HG03378 (cell line): ENCODE results near the gene SERPINE2.

Experiments used
- ATAC-seq: cut with Tn5 transposase; IDR thresholded peaks from one replicate; pipeline ENCODE4 v1.9.1; 2021; ENCODE audit warnings: mild to moderate bottlenecking, moderate library complexity; ENCODE audit not compliant: unreplicated experiment

Gene SERPINE2

DNA sequence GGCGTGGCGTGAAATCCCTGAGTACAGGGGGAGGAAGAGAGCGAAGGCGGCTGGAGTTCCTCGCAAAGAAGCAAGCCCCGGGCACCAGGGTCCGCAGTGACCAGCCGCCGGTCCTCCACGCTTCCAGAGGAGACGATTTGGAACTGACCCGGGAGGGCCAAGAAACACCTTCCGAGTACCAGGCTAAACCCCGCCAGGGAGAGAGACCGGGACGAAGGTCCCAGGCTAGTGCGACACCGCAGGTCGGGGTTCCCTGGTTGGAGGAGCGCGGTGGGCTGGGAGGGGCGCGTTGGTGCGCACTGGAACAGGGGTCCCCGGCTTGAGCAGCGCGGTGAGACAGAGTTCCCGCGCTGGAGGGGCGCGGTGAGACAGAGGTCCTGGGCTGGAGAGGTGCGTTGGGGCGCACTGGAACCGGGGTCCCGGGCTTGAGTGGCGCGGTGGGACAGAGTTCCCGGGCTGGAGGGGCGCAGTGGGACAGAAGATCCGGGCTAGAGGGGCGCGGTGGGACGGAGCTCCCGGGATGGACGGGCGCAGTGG is 94.9 kb downstream of the SERPINE2 start:
- ATAC-seq: no peak

DNA sequence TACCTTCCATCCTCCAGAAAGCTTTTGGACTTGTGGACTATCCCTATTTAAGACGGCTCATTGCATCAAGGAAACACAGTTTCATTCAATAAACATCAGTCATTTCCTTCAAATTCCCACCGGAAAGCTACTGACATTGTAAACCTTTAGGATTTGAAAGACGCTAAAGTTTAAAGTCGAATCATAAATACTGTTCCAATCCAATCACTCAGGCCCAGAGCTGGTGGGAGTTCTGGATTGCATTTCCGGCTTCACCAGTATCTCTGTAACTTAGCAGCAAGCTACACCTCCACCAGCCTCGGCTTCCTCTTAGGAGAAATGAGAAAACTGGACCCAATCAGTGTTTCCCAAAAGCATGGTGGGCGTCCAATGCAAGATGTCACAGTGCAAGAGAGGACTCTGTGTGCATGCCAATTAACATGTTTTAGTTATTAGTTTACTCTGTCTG is 95.5 kb downstream of the SERPINE2 start:
- ATAC-seq: no peak

DNA sequence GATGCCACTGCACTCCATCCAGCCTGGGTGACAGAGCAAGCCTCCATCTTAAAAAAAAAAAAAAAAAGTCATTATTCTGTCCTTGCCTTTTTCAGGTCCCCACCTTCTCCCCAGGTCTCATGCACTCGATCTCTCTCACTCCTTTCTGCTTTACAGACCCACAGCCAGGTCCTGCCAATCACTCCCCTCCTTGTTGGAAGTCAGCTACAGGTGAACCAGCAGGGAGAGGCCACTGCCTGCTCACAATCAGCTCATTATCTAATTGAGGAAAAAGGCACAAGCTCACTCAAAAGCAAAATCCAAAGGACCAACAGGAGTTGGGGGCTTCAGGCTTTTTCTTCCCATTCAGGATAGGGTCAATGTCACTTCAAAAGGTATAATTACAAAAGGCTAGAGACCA is 96.0 kb downstream of the SERPINE2 start:
- no peak for ATAC-seq

DNA sequence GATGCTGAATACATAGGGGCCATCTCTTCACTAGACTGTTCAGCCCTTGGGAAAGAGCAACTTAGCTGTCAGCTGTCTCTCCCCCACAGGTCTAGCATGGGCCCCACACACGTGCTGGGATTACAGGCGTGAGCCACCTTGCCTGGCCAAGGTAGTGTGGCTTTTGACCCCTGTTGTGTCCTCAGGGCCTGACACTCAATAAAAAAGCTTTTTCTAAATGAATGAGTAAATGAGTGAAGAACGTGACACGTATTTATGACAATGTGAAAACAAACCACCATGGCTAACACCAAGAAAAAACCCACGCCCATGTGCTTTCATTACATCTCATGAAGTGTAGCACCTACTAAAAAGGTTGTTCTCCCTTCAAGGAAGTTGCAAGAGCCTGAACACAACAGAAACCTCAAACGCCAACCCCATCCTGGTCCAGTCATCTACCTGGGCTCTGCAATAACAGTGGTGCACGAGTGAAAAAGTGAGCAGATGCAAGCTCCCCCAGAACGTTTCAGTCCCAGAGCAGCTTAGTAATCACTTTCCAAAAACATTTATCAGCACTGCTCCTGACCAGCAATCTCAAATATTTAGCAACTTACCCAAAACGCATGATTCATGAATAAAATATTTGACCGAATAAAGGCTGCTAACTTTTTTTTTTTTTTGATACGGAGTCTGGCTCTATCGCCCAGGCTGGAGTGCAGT is 97.4 kb downstream of the SERPINE2 start:
- peak; percentile 71 for ATAC-seq

DNA sequence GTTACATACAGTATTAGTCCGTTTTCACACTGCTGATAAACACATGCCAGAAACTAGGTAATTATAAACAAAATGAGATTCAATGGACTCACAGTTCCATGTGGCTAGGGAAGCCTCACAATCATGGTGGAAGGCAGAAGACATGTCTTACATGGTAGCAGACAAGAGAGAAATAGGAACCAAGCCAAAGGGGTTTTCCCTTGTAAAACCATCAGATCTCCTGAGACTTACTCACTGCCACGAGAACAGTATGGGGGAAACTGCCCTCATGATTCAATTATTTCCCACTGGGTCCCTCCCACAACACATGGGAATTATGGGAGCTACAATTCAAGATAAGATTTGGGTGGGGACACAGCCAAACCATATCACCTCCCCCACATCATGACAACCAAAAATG is 99.6 kb downstream of the SERPINE2 start:
- peak; percentile 32 for ATAC-seq

DNA sequence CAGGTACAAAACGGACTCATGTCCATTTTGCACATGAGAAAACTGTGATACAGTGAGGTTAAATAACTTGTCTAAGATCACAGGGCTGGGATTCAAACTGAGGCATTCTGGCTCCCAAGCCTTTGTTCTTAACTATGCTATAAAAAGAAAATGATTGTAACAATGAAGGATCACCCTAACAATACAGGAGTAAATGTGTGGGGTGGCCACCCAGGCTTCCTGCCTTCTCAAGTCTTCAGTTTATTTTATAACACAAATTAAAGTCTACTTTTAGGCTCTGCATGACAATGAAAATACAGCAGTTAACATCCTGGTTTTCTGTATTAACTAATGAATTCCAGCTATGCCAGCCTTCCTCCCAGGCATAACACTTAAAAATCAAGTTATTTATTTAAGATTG is 101.6 kb downstream of the SERPINE2 start:
- no peak for ATAC-seq

DNA sequence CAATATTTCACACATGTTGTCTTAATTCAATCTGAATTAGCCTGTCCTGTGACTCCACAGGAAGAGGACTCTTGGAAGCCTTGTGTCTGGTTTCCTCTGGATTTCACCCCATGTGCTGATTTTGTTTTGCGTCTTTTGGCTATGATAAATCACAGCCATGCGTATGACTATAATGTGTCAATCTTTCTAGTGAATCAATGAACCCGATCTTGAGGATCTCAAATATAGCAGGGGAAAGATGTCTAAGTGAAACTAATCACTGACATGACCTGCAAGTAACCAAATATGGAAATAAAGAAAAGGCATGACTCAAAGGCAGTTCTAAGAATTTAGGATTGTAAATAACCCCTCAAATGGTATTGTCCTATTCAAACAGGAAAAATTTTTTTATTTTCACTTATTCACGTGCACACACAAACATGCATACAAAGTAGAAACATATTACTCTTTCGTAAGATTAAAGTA is 102.2 kb downstream of the SERPINE2 start:
- ATAC-seq: peak; percentile 35

DNA sequence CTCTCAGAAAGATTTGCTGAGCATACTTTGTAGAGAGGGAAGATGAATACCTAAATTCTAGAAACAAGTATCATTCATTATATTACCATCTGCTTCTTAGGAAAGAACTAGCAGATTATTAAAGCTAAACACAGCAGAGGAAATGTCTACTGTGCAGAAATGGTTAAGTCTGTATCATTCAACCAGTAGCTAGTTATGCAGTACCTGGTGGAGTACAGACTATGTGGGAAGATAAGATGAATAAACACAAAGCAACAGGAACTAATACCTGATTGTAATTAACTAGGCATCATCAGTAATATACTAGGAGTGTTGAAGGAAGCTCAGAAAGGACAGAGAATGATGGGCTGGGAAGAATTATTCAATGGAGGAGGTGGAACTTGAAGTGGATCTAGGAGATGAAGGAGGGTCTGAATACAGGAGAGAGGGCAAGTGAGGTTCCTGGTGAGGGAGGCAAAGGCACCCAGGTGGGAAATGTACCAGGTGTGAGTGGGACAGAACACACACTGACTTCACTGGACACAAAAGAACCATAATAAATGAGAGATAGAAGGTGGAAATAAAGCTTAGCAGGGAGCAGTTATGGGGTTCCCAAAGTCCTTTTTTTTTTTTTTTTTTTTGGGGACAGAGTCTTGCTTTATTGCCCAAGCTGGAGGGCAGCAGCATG is 103.5 kb downstream of the SERPINE2 start:
- no peak for ATAC-seq

DNA sequence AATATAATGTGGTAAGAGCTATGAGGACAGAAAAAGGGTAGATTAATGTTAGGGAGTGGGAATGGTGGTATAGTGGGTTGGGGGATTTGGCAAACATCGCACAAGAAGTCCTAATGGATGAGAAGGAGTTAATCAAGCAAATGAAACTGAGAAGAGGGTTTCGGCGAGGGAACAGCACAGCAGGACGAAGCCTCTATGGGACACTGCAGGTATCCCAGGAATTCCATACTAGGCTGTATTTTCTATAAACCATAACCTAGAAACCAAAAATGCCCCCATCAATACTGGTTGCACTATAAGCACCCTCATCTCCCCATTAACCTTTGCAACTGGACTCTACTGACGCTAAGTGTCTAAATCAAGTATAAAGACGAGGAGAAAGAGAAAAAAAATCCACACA is 104.2 kb downstream of the SERPINE2 start:
- ATAC-seq: no peak

DNA sequence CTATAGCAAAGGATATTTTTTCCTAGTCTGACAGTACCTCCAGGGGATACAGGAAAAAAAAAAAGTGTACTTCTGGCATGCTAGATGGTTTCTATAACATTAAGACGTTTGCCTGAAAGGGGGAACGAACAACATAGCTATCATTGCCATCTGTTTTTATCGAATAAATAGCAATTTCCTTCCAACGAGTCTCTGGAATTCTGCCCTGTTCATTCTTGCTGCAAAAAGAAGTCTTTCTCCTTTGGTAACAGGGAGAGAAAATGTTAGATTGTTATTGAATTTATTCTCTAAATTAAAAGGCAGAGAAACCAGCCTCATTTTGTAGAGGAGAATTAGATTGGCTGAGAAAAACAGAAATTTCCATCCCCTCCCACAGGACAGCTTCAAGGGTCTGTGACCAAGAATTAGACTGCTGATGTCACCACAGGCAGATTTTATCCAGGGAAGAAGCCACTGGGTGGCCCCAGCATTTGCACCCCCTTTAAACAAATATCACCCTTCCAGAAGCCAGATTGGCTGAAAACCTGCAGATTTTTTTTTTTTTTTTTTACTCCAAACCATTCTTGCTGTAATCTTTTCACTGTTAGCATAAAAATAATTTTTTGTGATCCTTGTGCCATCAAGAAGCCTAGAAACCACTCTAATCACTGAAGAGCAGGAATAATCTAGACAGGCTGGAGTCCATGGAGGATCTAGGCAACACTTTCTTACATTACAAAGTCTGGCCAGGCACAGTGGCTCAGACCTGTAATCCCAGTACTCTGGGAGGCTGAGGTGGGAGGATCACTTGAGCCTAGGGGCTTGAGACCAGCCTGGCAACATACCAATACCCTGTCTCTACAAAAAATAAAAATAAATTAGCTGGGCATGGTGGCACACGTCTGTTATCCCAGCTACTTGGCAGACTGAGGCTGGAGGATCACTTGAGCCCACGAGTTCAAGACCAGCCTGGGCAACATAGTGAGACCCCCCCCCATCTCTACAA is 106.0 kb downstream of the SERPINE2 start:
- no peak for ATAC-seq

DNA sequence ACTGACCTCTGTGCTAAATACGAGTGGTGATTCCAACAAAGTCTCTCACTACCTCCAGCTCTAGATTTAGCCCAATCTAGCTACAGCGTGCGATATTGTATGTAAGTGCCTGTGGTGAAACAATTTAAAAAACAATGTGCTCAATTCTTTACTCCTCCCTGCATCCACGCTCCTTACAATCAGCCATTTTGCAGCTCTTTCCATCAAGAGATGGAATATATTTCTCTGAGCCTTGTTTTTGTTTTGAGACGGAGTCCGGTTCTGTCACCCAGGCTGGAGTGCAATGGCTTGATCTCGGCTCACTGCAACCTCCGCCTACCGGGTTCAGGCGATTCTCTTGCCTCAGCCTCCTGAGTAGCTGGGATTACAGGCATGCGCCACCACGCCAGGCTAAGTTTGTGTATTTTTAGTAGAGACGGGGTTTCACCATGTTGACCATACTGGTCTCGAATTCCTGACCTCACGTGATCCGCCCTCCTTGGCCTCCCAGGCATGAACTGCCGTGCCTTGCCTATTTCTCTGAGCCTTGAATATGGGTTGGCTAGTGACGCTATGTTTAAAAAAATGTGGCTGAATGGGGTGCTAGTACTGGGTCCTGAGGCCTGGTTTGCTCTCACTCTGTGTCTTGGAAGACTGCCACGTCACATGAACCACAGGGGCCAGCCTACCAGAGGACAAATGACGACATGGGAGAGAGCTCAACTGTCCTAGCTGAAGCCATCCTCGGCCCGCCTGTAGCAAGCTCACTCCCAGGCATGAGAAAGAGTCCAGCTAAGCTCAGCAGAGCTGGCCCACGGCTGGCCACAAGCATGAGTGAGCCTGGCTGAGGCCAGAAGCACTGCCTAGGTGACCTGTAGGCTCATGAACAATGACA is 108.7 kb downstream of the SERPINE2 start:
- no peak for ATAC-seq

DNA sequence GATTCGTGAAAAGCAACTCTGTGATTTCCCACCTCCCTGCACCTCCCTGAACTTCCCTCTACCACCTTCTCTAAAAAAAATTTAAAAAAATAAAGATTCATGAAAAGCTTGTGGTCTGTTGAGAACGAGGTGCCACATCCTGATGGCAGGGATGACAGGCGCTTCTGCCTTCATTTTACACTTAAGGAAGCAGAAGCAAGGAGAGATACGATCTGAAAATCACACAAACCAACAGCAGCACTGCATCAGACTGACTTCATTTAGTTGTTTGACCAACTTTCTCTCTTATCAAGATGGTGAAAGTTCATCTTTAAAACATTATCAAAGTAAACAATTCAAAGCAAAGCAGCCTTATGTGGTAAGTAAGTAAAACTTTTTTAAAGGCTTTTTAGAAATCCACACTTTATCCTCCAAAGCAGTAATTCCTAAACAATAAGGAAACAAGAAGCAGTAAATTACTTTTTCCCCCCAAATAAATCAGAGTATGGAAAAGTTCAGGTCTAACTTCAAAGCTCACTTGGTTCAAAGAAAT is 109.4 kb downstream of the SERPINE2 start:
- ATAC-seq: no peak

DNA sequence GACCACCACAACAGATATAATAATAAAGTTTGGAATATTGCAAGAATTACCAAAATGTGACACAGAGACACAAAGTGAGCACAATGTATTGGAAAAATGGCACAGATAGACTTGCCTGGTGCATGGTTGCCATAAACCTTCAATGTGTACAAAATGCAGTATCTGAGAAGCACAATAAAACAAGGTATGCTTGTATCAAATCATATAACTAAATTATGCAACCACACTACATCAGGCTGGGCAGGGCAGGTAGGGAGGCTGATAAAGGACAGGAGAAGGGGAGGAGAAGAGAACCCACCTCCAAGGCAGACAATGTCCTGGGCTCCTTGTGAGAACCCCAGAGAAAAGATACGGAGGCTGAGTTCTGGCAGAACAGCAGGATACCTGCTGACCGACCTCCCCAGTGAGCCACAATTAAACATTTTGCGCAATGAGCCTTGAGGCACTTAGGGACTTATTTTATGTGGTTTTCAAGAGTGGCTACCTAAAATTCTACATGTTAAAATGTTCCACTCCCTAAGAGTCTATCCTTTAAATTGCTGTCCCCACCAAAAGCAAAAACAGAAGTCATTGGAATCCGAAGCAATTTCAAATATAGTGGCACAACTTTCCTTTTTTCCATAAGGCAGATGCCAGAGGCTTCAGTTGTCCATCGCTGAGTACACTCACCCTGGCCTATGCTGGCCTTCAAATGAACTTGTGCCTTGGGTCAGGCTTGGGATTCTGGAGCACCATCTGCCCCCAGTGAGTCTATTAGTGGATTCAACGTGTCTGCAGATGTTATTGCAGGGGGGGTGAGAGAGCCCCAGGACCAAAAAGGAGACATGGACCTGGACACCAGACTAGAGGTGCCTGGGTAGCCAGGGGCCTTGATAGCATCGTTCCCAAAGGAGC is 110.7 kb downstream of the SERPINE2 start:
- no peak for ATAC-seq

DNA sequence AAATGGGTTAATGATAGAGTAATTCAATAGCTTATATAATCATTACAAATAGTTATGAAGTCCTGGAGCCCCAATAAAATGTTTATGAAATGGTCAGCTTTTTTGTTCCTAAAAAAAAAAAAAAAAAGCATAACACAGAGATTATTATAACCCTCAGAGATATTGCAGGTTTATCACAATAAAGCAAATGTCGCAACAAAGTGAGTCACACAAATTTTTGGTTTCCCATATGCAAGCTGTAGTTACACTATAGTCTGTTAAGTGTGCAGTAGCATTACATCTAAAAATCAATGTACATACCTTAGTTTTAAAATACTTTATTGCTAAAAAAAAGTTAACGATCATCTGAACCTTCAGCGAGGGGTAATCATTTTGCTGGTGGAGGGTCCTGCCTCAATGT is 114.0 kb downstream of the SERPINE2 start:
- ATAC-seq: no peak
